SW 1271 (cell line): ENCODE measurements around the gene ACOT11.

Experiments used
- DNase-seq, 2 experiments: peaks; one replicate each; lab custom pipeline; 2025; lab: John Stamatoyannopoulos, UW

Gene ACOT11

GRCh38 chr1:54585181-54586066, 37.4 kb downstream of the ACOT11 start:
- DNase-seq = no peak

- no peak for DNase-seq
These were observed 40.3 kb downstream of the ACOT11 start for GRCh38 chr1:54588377-54588776.

- no peak for DNase-seq
These were observed 43.2 kb downstream of the ACOT11 start for GRCh38 chr1:54591127-54591756.

GRCh38 chr1:54593571-54594160, 45.6 kb downstream of the ACOT11 start:
- no peak for DNase-seq

- DNase-seq = no peak
These were observed 46.4 kb downstream of the ACOT11 start for GRCh38 chr1:54594463-54594862.

- DNase-seq = no peak
These were observed 48.0 kb downstream of the ACOT11 start for GRCh38 chr1:54595956-54596498.

- no peak for DNase-seq
These were observed 48.7 kb downstream of the ACOT11 start for GRCh38 chr1:54596756-54597155.

GRCh38 chr1:54597455-54598030, 49.5 kb downstream of the ACOT11 start:
- no peak for DNase-seq

- DNase-seq = no peak
These were observed 51.3 kb downstream of the ACOT11 start for GRCh38 chr1:54599211-54599823.

- no peak for DNase-seq
These were observed 53.1 kb downstream of the ACOT11 start for GRCh38 chr1:54600947-54601721.

DNA sequence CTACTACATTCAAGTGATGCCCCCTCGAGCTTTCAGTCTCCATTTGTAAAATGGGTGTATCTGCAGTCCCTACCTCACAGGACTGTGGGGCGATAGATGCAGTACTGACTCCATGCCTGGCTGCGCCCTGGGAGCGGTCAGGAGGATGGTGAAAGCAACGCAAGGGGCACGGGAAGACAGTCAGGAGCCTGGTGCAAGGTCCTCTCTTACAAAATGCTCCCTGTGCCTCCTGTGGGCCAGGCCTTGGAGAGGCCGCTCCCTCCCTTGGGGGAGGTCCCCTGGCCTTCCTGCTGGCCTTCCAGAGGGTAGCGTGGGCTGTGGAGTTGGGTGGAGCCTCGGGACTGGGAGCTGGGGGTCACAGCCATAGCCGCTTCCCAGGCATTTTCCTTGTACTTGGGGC, 53.7 kb downstream of the ACOT11 start:
- DNase-seq = no peak

- DNase-seq = no peak
These were observed 54.5 kb downstream of the ACOT11 start for GRCh38 chr1:54602554-54602953.

- no peak for DNase-seq
These were observed 55.2 kb downstream of the ACOT11 start for GRCh38 chr1:54603241-54603640.

DNA sequence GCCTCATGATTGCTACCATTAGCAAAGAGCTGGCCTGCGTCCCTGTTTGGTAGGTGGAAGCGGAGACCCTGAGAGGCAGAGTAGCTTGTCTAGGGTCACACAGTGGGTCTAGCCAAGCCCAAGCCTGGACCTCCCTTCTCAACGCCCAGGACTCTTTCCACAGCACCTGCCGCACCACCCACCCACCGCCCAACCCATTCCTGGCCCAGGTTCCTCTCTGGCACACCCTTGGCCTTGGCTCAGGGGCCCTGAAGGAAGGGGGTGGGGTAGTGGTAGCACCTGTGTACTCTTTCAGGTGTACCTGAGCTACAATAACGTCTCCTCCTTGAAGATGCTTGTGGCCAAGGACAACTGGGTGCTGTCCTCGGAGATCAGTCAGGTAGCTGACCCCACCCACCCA, 56.0 kb downstream of the ACOT11 start:
- DNase-seq = no peak

- no peak for DNase-seq
These were observed 56.7 kb downstream of the ACOT11 start for GRCh38 chr1:54604572-54605370.

DNA sequence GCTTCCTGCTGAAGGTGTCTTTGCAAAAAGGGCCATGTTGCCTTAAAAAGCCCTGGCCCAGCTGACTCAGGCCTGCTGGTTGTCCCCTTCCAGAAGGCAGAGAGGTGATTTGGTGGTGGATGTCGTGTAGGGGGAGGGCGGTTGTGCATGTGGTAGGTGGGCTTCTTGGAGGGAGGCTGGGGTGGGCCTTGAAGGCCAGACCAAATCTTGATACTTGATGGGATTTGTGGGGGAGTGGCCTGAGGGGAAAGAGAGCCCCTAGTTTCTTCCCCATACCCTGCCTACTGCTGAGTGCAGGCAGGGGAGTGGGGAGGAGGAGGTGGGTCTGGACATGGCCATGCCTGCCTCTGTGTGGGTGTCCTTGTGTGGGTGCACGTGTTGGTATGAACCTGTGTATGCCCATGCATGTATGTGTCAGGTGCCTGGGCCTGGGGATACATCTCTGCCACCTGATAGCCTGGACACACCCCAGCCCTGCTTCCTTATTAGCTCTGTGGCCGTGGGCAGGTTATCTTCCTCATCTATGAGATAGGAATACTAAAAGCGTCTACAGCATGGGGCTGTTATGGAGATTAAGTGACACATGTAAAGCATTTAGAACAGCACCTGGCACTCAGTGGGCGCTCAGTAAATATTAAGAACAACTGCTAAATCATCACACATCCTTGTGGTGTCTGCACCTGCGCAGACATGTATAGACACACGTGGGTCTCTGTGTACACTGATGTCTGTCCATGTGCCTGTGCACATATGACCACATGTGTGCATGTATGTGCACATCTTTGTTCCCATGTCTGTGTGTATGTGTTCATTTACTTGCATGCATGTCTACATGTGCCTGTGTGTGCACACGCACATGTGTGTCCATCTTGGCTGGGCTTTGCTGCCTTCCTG, 58.3 kb downstream of the ACOT11 start:
- no peak for DNase-seq

- DNase-seq = no peak
These were observed 58.9 kb downstream of the ACOT11 start for GRCh38 chr1:54606990-54607325.

GRCh38 chr1:54607821-54608565, 60.0 kb downstream of the ACOT11 start:
- no peak for DNase-seq
